Effector CD8-positive, alpha-beta T cell (primary cell): ENCODE data around the gene JPT2.
"Not testable (repeated sequence)": the region's sequence is repeated elsewhere in the genome, so short reads cannot be mapped to it uniquely, and the experiment has no call there.

Experiments used
- DNase-seq: peaks from one replicate; lab custom pipeline; 2025; lab: John Stamatoyannopoulos, UW

The JPT2 gene

GRCh38 chr16:1674751-1675664 is 3.1 kb upstream of the JPT2 start:
- DNase-seq = no peak

DNA sequence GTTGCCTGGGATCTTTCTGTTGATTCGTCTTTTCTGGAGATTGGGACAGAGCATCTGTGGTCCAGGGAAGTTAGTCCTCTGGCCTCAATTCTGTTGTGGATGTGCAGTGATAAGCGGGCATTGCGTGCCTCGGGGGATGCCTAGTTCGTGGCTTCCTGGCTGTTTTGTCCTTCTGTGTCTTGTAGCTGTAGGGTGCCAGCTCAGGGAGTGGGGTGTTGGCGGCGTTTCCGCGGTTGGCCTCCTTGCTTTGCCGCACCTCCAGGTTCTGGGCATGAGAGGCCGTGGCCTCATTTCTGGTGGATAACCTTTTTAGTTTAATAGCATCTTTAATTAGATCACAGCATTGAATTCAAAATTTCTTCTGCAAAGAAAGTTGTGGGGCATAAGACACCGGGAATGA is 1.4 kb upstream of the JPT2 start:
- DNase-seq = no peak

GRCh38 chr16:1677339-1677738 is 740 bp upstream of the JPT2 start:
- DNase-seq = no peak

GRCh38 chr16:1678500-1679098 is 520 bp downstream of the JPT2 start:
- peak; percentile 43 for DNase-seq

DNA sequence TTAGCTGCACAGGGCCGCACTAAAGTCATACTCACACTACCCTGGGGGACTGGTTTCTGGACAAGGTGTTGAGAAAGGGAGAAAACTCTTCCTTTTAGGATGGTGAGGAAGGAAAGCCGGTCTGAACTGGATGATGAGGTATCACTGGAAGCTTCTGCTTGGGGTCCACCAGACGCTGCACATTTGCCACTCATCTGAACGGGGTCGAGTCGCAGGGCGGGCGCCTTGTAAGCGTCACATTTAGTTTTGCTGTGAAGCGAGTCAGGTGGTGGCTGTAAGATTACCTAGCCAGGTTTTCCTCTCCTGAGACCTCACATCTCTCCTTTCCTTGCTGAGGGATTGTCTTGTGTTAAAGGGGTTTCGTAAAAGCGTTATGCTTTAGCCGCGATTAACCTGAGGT is 2.3 kb downstream of the JPT2 start:
- no peak for DNase-seq

DNA sequence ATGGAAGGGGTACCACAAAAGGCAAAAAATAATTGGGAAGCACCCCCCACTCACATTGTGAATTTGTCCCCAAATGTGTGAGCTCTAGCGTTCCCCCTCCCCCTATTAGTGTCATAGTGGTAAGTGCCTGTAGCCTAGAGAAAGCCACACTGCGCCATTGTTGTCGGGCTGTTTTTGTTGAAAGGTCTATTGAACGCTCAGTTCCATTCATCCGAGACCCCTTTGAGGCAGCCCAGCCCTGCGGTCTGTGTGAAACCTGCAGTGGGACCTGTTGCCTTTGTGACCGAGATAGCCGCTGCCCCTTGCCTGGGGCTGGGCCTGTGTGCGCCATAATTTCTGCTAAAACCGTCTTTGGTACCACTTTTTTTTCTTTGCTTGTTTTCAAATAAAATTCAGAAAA is 3.0 kb downstream of the JPT2 start:
- DNase-seq = no peak

GRCh38 chr16:1687427-1688316 is 9.6 kb downstream of the JPT2 start:
- no peak for DNase-seq

- DNase-seq = no peak
These were observed 10.9 kb downstream of the JPT2 start for GRCh38 chr16:1688807-1689560.

GRCh38 chr16:1689853-1690252 is 11.8 kb downstream of the JPT2 start:
- no peak for DNase-seq

GRCh38 chr16:1690810-1691209 is 12.7 kb downstream of the JPT2 start:
- DNase-seq = no peak

DNA sequence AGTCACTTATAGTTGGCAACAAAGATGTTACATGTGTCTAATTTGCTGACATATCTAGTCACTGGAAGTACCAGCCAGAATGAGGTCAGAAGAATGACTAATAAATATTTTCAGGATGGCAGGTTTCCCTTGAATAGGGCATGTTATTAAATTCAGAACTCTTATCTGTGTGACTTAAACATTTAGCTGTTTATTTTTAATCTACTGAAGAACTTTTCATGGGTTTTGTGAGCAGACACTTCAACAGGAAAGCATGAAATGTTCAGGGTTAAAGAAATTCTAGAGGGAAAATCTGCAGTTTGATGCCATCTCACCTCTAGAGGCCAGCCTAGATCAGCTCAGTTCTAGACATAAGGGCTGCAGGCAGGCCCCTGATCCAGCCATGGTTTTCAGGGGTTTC is 13.2 kb downstream of the JPT2 start:
- DNase-seq = no peak

GRCh38 chr16:1691956-1692355 is 13.9 kb downstream of the JPT2 start:
- DNase-seq = no peak

DNA sequence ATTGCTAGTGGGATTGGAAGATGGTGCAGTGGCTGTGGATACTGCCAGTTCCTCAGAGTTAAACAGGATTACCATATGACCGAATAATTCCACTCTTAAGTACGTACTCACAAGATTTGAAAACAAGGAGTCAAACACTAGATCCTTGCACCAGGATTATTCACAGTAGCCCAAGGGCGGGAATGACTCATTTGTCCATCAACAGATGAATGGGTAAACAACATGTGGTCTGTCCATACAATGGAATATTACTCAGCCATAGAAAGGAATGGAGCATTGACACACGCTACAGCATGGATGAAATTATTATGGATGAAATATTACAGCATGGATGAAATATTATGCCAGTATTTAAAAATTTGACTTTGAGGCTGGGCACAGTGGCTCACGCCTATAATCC is 18.8 kb downstream of the JPT2 start:
- no peak for DNase-seq

DNA sequence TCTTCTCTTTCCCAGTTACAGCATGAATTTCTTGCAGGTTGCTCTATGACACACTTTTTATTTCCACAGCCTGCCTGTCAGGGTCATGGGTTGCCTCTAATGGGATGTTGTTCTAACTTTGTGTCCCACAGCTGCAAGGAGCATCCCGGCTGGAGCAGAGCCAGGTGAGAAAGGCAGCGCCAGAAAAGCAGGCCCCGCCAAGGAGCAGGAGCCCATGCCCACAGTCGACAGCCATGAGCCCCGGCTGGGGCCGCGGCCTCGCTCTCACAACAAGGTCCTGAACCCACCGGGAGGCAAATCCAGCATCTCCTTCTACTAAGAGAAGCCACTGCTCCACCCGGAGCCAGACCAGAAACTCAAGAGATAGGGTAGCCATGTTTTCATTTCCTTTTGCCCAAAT is 20.6 kb downstream of the JPT2 start:
- no peak for DNase-seq

- no peak for DNase-seq
These were observed 22.2 kb downstream of the JPT2 start for GRCh38 chr16:1700246-1700645.

DNA sequence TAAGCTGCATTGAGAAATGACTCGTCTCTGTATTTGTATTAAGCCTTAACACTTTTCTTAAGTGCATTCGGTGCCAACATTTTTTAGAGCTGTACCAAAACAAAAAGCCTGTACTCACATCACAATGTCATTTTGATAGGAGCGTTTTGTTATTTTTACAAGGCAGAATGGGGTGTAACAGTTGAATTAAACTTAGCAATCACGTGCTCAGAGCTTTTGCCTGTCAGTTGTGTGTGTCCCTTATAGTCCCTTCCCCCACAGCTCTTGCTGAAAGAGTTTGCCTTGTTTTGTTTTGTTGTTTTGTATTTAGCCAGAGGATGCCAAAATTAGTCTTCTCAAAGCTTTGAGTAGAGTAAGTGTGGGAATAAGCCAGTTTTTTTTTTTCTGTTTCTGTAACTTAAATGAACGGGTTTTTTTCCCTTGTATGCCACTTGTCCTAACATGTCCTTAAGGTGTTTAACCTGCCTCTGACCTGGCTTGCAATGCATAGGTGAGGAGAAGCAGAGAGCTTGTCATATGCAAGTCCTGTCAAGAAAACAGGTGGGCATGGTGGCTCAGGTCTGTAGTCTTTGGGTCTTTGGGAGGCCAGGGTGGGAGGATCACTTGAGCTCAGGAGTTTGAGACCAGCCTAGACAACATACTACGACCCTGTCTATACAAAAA is 23.3 kb downstream of the JPT2 start:
- no peak for DNase-seq

- not testable (repeated sequence) for DNase-seq
These were observed 27.2 kb downstream of the JPT2 start for GRCh38 chr16:1705324-1705687.

DNA sequence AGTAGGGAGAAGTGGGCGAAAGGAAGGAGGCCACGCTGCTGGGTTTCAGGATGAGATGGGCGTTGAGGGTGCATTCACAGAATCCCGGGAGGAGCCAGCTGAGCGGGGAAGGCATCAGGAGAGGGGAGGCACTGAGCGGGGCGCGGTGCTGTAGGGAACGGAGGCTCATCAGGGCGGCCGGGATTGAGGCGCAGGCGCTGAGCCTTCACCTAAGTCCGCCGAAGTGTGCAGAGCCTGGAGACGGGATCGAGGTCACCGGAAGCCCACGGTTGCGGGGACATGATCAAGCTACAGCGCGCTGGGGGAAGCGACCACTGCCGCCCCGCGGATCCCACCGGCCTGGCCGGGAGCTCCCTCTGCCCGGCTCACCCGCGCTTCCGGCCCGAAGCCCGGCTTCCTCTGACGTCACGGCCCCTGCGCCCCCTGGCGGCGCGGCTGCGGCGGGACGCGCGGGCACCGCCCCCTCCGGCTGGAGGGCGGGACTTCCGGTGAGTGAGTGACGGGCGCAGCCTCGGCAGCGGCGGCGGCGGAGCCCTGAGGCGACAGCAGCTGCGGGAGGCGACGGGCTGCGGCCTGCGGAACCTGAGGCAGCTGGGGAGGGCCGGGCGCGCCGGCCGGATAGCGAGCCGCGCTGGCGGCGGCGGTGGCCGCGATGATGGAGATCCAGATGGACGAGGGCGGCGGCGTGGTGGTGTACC is 27.8 kb downstream of the JPT2 start, which contains the start of gene MAPK8IP3:
Gene MAPK8IP3 (plus strand): TSS at position 508 of the 698 bp plus-strand sequence. CDS start 145 bp downstream, at position 653.
- DNase-seq = peak; percentile 89

DNA sequence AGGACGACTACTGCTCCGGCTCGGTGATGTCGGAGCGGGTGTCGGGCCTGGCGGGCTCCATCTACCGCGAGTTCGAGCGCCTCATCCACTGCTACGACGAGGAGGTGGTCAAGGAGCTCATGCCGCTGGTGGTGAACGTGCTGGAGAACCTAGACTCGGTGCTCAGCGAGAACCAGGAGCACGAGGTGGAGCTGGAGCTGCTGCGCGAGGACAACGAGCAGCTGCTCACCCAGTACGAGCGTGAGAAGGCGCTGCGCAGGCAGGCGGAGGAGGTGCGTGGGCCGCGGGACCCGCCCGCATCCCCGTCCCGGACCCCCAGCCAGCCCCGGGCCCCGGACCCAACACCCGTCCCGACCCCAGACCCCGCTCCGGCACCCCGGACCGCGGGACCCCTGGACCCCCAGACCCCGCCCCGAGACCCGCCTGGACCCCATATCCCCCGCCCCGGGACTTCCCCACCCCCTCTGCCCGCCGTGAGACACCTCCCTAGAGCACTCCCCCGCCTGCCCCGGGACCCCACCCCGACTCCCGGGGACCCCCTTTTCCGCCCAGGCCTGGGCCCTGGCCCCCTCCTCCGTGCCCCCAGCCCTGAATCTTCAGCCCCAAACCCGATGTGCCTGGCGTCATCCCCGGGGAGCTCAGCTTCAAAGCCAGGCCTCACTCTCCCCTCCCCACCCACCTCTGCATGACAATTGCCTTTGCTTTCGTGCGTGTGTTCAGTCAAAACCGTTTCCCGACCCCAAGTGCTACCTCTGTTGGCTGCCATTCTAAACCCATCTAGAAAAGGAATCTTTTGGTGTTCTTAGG is 28.5 kb downstream of the JPT2 start:
- DNase-seq = peak; percentile 23
